ENCODE data around the gene EIF4ENIF1. TPM values are rescaled to one million over a fixed set of nuclear protein-coding genes. Genes with fewer than 3 reads are reported as not detected.
A peak's percentile ranks its signal among the peaks of the same experiment; 100 is the strongest.

The EIF4ENIF1 gene
- polyA plus RNA-seq, 1 of the 3 experiments (the other 2 are of a cell fraction), result 18.4 TPM

DNA sequence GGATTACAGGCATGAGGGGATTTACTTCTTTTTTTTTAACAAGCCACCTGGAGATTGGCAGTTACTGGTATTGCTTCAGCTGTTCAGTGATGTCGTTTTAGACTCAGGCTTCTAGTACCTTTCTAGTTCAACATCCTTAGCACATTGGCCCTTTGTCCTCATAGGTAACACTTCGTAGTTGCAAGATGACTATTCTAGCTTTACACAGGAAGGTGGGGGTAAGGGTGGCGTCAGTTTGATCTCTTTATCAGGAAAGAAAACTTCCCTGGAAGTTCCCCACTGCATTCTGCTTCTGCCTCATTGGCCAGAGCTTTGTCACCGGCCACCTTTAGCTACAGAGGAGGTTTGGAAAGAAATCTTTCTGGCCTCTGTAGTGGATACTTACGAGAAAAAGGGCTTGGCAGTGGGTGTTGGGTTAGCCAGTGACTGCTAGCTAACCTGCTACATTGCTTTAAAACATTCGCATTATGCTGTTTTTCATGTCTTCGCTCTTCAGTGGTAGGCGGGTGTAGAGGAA, 47.4 kb upstream of the EIF4ENIF1 start:
- no peaks in the 10 kb centered on the region for H3K27me3 ChIP-seq (ENCODE audit: insufficient read depth)
- no peaks in the 10 kb centered on the region for H3K79me2 ChIP-seq (ENCODE audit: insufficient read depth)
- peaks cover 0 to 6% of the 10 kb centered on the region in 2 experiments; a peak in 1 of 4 replicates for H3K4me1 ChIP-seq (ENCODE audit: control insufficient read depth in 1 of 2, insufficient read depth in 2 of 2, low read depth in 1 of 2, low read length in 1 of 2)
- ChIA-PET POLR2A (no interaction called here), CTCF (interaction anchor here (1.1 kb wide), 2 partner anchors 20 to 24 kb away, joined by 3 to 4 read pairs; no protein-coding TSS in a partner anchor)
- no peaks in the 10 kb centered on the region for H3K9me3 ChIP-seq
- no peak overlapping the region for H3K4me2 ChIP-seq
- no peaks in the 10 kb centered on the region for H4K20me1 ChIP-seq (ENCODE audit: insufficient read depth)
- no peak overlapping the region for H3K27ac ChIP-seq (ENCODE audit: low read depth in 2 of 2, low read length in 1 of 2)
- WGBS (ENCODE audit: low lambda C conversion rate), result 90% methylated on average over 8 of the region's 8 CpGs
- H2AFZ ChIP-seq (ENCODE audit: low read depth), result no peak overlapping the region
- TF ChIP-seq SMC3 (IDR thresholded peaks at IDR 0.05; ENCODE audit: low read depth, low read length) (no peak), MXI1 (IDR thresholded peaks at IDR 0.05; ENCODE audit: low read depth, low read length) (no peak), NRF1 (IDR thresholded peaks at IDR 0.05; ENCODE audit: low read depth, low read length) (no peak), SIN3A (IDR thresholded peaks at IDR 0.05; ENCODE audit: borderline replicate concordance, low read depth, low read length) (no peak), CHD2 (IDR thresholded peaks at IDR 0.05; ENCODE audit: low read length, partially characterized antibody) (no peak), RCOR1 (IDR thresholded peaks at IDR 0.05; ENCODE audit: low read length) (no peak), GATA2 (CRISPR knock-in tag; IDR thresholded peaks at IDR 0.05) (no peak)
- H3K36me3 ChIP-seq (replicated peaks in 1 of 2; ENCODE audit: control insufficient read depth in 1 of 2, insufficient read depth in 2 of 2, low read length in 1 of 2), result peaks cover 0 to 5% of the 10 kb centered on the region in 2 experiments
- H3K4me3 ChIP-seq (ENCODE audit: low read depth in 2 of 2, low read length in 1 of 2), result no peak overlapping the region
- no peak for DNase-seq
- H3K9ac ChIP-seq, result no peak overlapping the region
- H3F3A ChIP-seq (replicated peaks; ENCODE audit: insufficient read depth), result peaks cover 7% of the 10 kb centered on the region
- no peaks in the 10 kb centered on the region for H3K9me2 ChIP-seq

GRCh38 chr22:31533374-31533773, 43.7 kb upstream of the EIF4ENIF1 start:
- DNase-seq, result no peak

GRCh38 chr22:31532060-31532459, 42.4 kb upstream of the EIF4ENIF1 start:
- Histone ChIP-seq H3K36me3 (replicated peaks in 1 of 2; ENCODE audit: control insufficient read depth in 1 of 2, insufficient read depth in 2 of 2, low read length in 1 of 2) (peaks cover 0 to 5% of the 10 kb centered on the region in 2 experiments), H3K4me3 (ENCODE audit: low read depth in 2 of 2, low read length in 1 of 2) (no peak overlapping the region), H3K4me2 (peak overlapping the region; percentile 48; the same call in 1 of the 2 replicates), H3K9me3 (no peaks in the 10 kb centered on the region), H3K27ac (ENCODE audit: low read depth in 2 of 2, low read length in 1 of 2) (peak overlapping the region; percentile 80 to 88), H4K20me1 (ENCODE audit: insufficient read depth) (no peaks in the 10 kb centered on the region), H3K4me1 (ENCODE audit: control insufficient read depth in 1 of 2, insufficient read depth in 2 of 2, low read depth in 1 of 2, low read length in 1 of 2) (peaks cover 0 to 8% of the 10 kb centered on the region in 2 experiments; a peak in 1 of 4 replicates), H3K79me2 (ENCODE audit: insufficient read depth) (peaks cover 4% of the 10 kb centered on the region; the same call in 1 of the 2 replicates), H3F3A (replicated peaks; ENCODE audit: insufficient read depth) (peaks cover 30% of the 10 kb centered on the region), H3K27me3 (ENCODE audit: insufficient read depth) (no peaks in the 10 kb centered on the region), H3K9me2 (no peaks in the 10 kb centered on the region), H3K9ac (no peak overlapping the region), H2AFZ (ENCODE audit: low read depth) (no peak overlapping the region)
- ChIA-PET CTCF (interaction anchor here (2.4 kb wide), 1 partner anchor 29 kb away, joined by 5 read pairs; no protein-coding TSS in a partner anchor), POLR2A (interaction anchor here (0.7 kb wide), 1 partner anchor 125 kb away, joined by 5 read pairs; no protein-coding TSS in a partner anchor)
- DNase-seq, result no peak
- 59% methylated on average over 1 of the region's 1 CpG for WGBS (ENCODE audit: low lambda C conversion rate)
- TF ChIP-seq POLR2AphosphoS5 (IDR thresholded peaks at IDR 0.05; ENCODE audit: low read depth, low read length) (peak; percentile 74; the same call in 1 of the 2 replicates), MEF2A (IDR thresholded peaks at IDR 0.05; ENCODE audit: borderline replicate concordance, low read depth) (peak; percentile 21; the same call in 1 of the 2 replicates), RCOR1 (IDR thresholded peaks at IDR 0.05; ENCODE audit: low read length) (no peak), CHD2 (IDR thresholded peaks at IDR 0.05; ENCODE audit: low read length, partially characterized antibody) (no peak), SMC3 (IDR thresholded peaks at IDR 0.05; ENCODE audit: low read depth, low read length) (no peak), JUND (IDR thresholded peaks at IDR 0.05) (peak; percentile 70), TEAD4 (IDR thresholded peaks at IDR 0.05; ENCODE audit: borderline replicate concordance, insufficient read depth) (peak; percentile 69; the same call in 1 of the 2 replicates), NFIC (IDR thresholded peaks at IDR 0.05; ENCODE audit: borderline replicate concordance) (peak; percentile 85), REST (IDR thresholded peaks at IDR 0.05; ENCODE audit: low read depth, low read length) (0 out of 2 replicates have a peak, but pooled peaks have one; percentile 29), FOXM1 (IDR thresholded peaks at IDR 0.05; ENCODE audit: low read depth) (peak; percentile 54; the same call in 1 of the 2 replicates)
- TF ChIP-seq, protein P1, sequence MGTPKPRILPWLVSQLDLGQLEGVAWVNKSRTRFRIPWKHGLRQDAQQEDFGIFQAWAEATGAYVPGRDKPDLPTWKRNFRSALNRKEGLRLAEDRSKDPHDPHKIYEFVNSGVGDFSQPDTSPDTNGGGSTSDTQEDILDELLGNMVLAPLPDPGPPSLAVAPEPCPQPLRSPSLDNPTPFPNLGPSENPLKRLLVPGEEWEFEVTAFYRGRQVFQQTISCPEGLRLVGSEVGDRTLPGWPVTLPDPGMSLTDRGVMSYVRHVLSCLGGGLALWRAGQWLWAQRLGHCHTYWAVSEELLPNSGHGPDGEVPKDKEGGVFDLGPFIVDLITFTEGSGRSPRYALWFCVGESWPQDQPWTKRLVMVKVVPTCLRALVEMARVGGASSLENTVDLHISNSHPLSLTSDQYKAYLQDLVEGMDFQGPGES (IDR thresholded peaks at IDR 0.05; ENCODE audit: low read depth, low read length), result no peak

More at GRCh38 chr22:31533374-31533773, 43.7 kb upstream of the EIF4ENIF1 start:
- CTCF ChIA-PET, result interaction anchor here (2.4 to 2.9 kb wide), 2 partner anchors 23 to 28 kb away, joined by 5 to 6 read pairs; no protein-coding TSS in a partner anchor
- no peaks in the 10 kb centered on the region for H3K27me3 ChIP-seq (ENCODE audit: insufficient read depth)
- no peaks in the 10 kb centered on the region for H3K9me2 ChIP-seq
- TF ChIP-seq FOSL2 (IDR thresholded peaks at IDR 0.05; ENCODE audit: borderline replicate concordance, low read depth) (no peak), RAD21 (IDR thresholded peaks at IDR 0.05; ENCODE audit: low read length) (no peak), JUND (IDR thresholded peaks at IDR 0.05) (no peak), GATA2 (CRISPR knock-in tag; IDR thresholded peaks at IDR 0.05) (no peak), NRF1 (IDR thresholded peaks at IDR 0.05; ENCODE audit: low read depth, low read length) (no peak)
- peaks cover 0 to 8% of the 10 kb centered on the region in 2 experiments; a peak in 1 of 4 replicates for H3K4me1 ChIP-seq (ENCODE audit: control insufficient read depth in 1 of 2, insufficient read depth in 2 of 2, low read depth in 1 of 2, low read length in 1 of 2)
- H3K36me3 ChIP-seq (replicated peaks in 1 of 2; ENCODE audit: control insufficient read depth in 1 of 2, insufficient read depth in 2 of 2, low read length in 1 of 2), result peaks cover 0 to 5% of the 10 kb centered on the region in 2 experiments
- H3K79me2 ChIP-seq (ENCODE audit: insufficient read depth), result peaks cover under 1% of the 10 kb centered on the region; the same call in 1 of the 2 replicates
- POLR2A ChIA-PET, result no interaction called here
- no peaks in the 10 kb centered on the region for H3K9me3 ChIP-seq
- H3K27ac ChIP-seq (ENCODE audit: low read depth in 2 of 2, low read length in 1 of 2), result peak overlapping the region in 1 of 2 experiments; percentile 80; a peak in 1 of 4 replicates
- H3K4me3 ChIP-seq (ENCODE audit: low read depth in 2 of 2, low read length in 1 of 2), result no peak overlapping the region
- H3K9ac ChIP-seq, result no peak overlapping the region
- H2AFZ ChIP-seq (ENCODE audit: low read depth), result no peak overlapping the region
- H3K4me2 ChIP-seq, result no peak overlapping the region
- 92% methylated on average over 5 of the region's 5 CpGs for WGBS (ENCODE audit: low lambda C conversion rate)
- peaks cover 30% of the 10 kb centered on the region for H3F3A ChIP-seq (replicated peaks; ENCODE audit: insufficient read depth)
- H4K20me1 ChIP-seq (ENCODE audit: insufficient read depth), result no peaks in the 10 kb centered on the region

Measured in SK-N-SH (cell line).